NB4 (cell line): ENCODE data around the gene NUP214.

Experiments
- DNase-seq: peaks from one replicate; pipeline ENCODE4 v3.0.0; 2010; ENCODE audit warnings: low read depth
- H3K4me3 ChIP-seq: one replicate; pipeline ENCODE4 v1.5.1; 2011; ENCODE audit warnings: mild to moderate bottlenecking, low read depth, low read length, moderate library complexity
- CTCF ChIP-seq: IDR thresholded peaks from one replicate; pipeline ENCODE4 v1.5.1; 2012; ENCODE audit warnings: low read depth, low read length
- MAX ChIP-seq: IDR thresholded peaks from 2 replicates; pipeline ENCODE4 v1.6.1; 2011; ENCODE audit warnings: low read depth, low read length
- MYC ChIP-seq: IDR thresholded peaks from 2 replicates; pipeline ENCODE4 v1.6.1; 2011; ENCODE audit warnings: low read depth, low read length
- POLR2A ChIP-seq: IDR thresholded peaks from 2 replicates; pipeline ENCODE4 v1.6.1; 2011; ENCODE audit warnings: mild to moderate bottlenecking; ENCODE audit not compliant: insufficient read length; ENCODE audit errors: extremely low read depth

NUP214 gene

GRCh38 chr9:131091352-131091992 is 33.9 kb upstream of the NUP214 start:
- no peak overlapping the region for H3K4me3 ChIP-seq
- DNase-seq = no peak
- TF ChIP-seq POLR2A (no peak), CTCF (no peak), MAX (no peak), MYC (no peak)

GRCh38 chr9:131092030-131092429 is 33.4 kb upstream of the NUP214 start:
- no peak for DNase-seq
- H3K4me3 ChIP-seq = no peak overlapping the region
- TF ChIP-seq CTCF (no peak), MAX (no peak), MYC (no peak), POLR2A (no peak)

- H3K4me3 ChIP-seq = no peak overlapping the region
- DNase-seq = no peak
- TF ChIP-seq POLR2A (no peak), CTCF (no peak), MAX (no peak), MYC (no peak)
Measured at GRCh38 chr9:131092548-131093440, 32.6 kb upstream of the NUP214 start.

- TF ChIP-seq POLR2A (no peak), MAX (no peak), MYC (no peak), CTCF (no peak)
Measured at GRCh38 chr9:131094015-131094414, 31.4 kb upstream of the NUP214 start.

GRCh38 chr9:131094622-131095021 is 30.8 kb upstream of the NUP214 start:
- TF ChIP-seq POLR2A (no peak), MAX (no peak), MYC (no peak), CTCF (no peak)
- H3K4me3 ChIP-seq = no peak overlapping the region
- DNase-seq = no peak

More at GRCh38 chr9:131094015-131094414, 31.4 kb upstream of the NUP214 start:
- no peak for DNase-seq
- no peak overlapping the region for H3K4me3 ChIP-seq
